Chondrocyte (in vitro differentiated cells): ENCODE data around the gene RGS11. TPM values are rescaled to one million over a fixed set of nuclear protein-coding genes. Genes with fewer than 3 reads are reported as not detected.

Experiments
- DNase-seq: peaks from one replicate; pipeline ENCODE4 v3.0.0; 2021; ENCODE audit warnings: mixed read lengths, low spot score
- H3K27ac Mint-ChIP-seq: one replicate; pipeline ENCODE4 v1.8.0; 2021; ENCODE audit warnings: mild to moderate bottlenecking, moderate library complexity, mixed read lengths; ENCODE audit not compliant: unreplicated experiment
- H3K27me3 Mint-ChIP-seq: 2 replicates; pipeline ENCODE4 v1.8.0; 2021; ENCODE audit warnings: low read depth, mixed read lengths
- H3K36me3 Mint-ChIP-seq: 2 replicates; pipeline ENCODE4 v1.8.0; 2021; ENCODE audit warnings: low read depth, mixed read lengths
- H3K4me1 Mint-ChIP-seq: 2 replicates; pipeline ENCODE4 v1.8.0; 2021; ENCODE audit warnings: low read depth, mild to moderate bottlenecking, mixed read lengths
- H3K4me3 Mint-ChIP-seq: one replicate; pipeline ENCODE4 v1.8.0; 2021; ENCODE audit warnings: mild to moderate bottlenecking, moderate library complexity, mixed read lengths; ENCODE audit not compliant: unreplicated experiment
- H3K9me3 Mint-ChIP-seq: 2 replicates; pipeline ENCODE4 v1.8.0; 2021; ENCODE audit warnings: low read depth, mixed read lengths
- CTCF ChIP-seq: fragments of 200-600 bp; sonication (generic); IDR thresholded peaks from 2 replicates; pipeline ENCODE4 v1.5.0; 2021; ENCODE audit warnings: antibody characterized with exemption, mild to moderate bottlenecking, moderate library complexity
- total RNA-seq: library from RNA; stranded (reverse); gene quantifications from 3 replicates; pipeline ENCODE4 v1.2.1, GENCODE V29; 2021

The RGS11 gene
- total RNA-seq, 1 donor from 2014 or later, result 21.0 TPM

GRCh38 chr16:290015-290680 is 14.4 kb upstream of the RGS11 start:
- peak; percentile 87 for DNase-seq
- H3K27me3 Mint-ChIP-seq, result no peaks in the 10 kb centered on the region
- no peak for TF ChIP-seq CTCF
- no peaks in the 10 kb centered on the region for H3K4me1 Mint-ChIP-seq
- H3K36me3 Mint-ChIP-seq, result peaks cover 13% of the 10 kb centered on the region
- no peak overlapping the region for H3K27ac Mint-ChIP-seq
- no peaks in the 10 kb centered on the region for H3K9me3 Mint-ChIP-seq
- H3K4me3 Mint-ChIP-seq, result no peak overlapping the region

- no peak overlapping the region for H3K4me3 Mint-ChIP-seq
- no peak overlapping the region for H3K27ac Mint-ChIP-seq
- TF ChIP-seq CTCF, result no peak
- H3K27me3 Mint-ChIP-seq, result no peaks in the 10 kb centered on the region
- no peaks in the 10 kb centered on the region for H3K9me3 Mint-ChIP-seq
- DNase-seq, result no peak
- H3K36me3 Mint-ChIP-seq, result peaks cover 13% of the 10 kb centered on the region
- H3K4me1 Mint-ChIP-seq, result no peaks in the 10 kb centered on the region
Observed at GRCh38 chr16:289395-289997, 13.8 kb upstream of the RGS11 start.

- TF ChIP-seq CTCF, result no peak
- DNase-seq, result no peak
- no peaks in the 10 kb centered on the region for H3K4me1 Mint-ChIP-seq
- no peak overlapping the region for H3K27ac Mint-ChIP-seq
- H3K27me3 Mint-ChIP-seq, result no peaks in the 10 kb centered on the region
- no peak overlapping the region for H3K4me3 Mint-ChIP-seq
- H3K36me3 Mint-ChIP-seq, result peaks cover 13% of the 10 kb centered on the region
- no peaks in the 10 kb centered on the region for H3K9me3 Mint-ChIP-seq
Observed at GRCh38 chr16:287981-288920, 12.5 kb upstream of the RGS11 start.

- Mint-ChIP-seq H3K9me3 (no peaks in the 10 kb centered on the region), H3K4me3 (no peak overlapping the region), H3K36me3 (peaks cover 11% of the 10 kb centered on the region), H3K4me1 (no peaks in the 10 kb centered on the region), H3K27ac (no peak overlapping the region), H3K27me3 (no peaks in the 10 kb centered on the region)
- TF ChIP-seq CTCF, result no peak
- DNase-seq, result no peak
Observed at GRCh38 chr16:287298-287811, 11.6 kb upstream of the RGS11 start.
